H1 (cell line): ENCODE results near the gene GTPBP1. TPM values are rescaled to one million over a fixed set of nuclear protein-coding genes. Genes with fewer than 3 reads are reported as not detected.

Source experiments
- CTCF ChIA-PET: fragments of 300-600 bp; sonication (Branson Sonifier 250); formaldehyde crosslinking; loops from one replicate; lab custom pipeline; 2021; ENCODE audit not compliant: partially characterized antibody; lab: Charles Lee
- POLR2A ChIA-PET: fragments of 300-600 bp; sonication (Branson Sonifier 250); formaldehyde crosslinking; loops from one replicate; lab custom pipeline; 2021; ENCODE audit warnings: inconsistent platforms; ENCODE audit not compliant: partially characterized antibody; lab: Charles Lee
- DNase-seq, 2 experiments: peaks; one replicate each; pipeline versions ENCODE4 v3.0.0 to v3.0.0-alpha.2; 2010 to 2022; ENCODE audit warnings: low spot score in 2 of 2, low read depth in 1 of 2, mixed read lengths in 1 of 2
- FAIRE-seq: peaks from 2 replicates; lab custom pipeline; 2011; peaks lifted over from hg19 to GRCh38; lab: Jason Lieb, UNC
- H2AFZ ChIP-seq: 2 replicates; pipeline ENCODE4 v1.8.1; 2012; ENCODE audit warnings: low read length, inconsistent platforms
- H2AK5ac ChIP-seq: 2 replicates; pipeline ENCODE4 v1.6.1; 2013; ENCODE audit warnings: low read depth, low read length
- H2BK120ac ChIP-seq: replicated peaks from 2 replicates; pipeline ENCODE3; 2013; ENCODE audit warnings: low read depth, low read length, inconsistent platforms
- H2BK12ac ChIP-seq: 2 replicates; pipeline ENCODE4 v1.6.1; 2013; ENCODE audit warnings: low read depth, low read length
- H2BK15ac ChIP-seq: 2 replicates; pipeline ENCODE4 v1.6.1; 2013; ENCODE audit warnings: low read length
- H2BK20ac ChIP-seq: 2 replicates; pipeline ENCODE4 v1.6.1; 2013; ENCODE audit warnings: low read length
- H2BK5ac ChIP-seq: 2 replicates; pipeline ENCODE4 v1.6.1; 2013; ENCODE audit warnings: low read depth, low read length
- H3K14ac ChIP-seq: 2 replicates; pipeline ENCODE4 v1.6.1; 2013; ENCODE audit warnings: inconsistent platforms; ENCODE audit not compliant: insufficient read length
- H3K18ac ChIP-seq: 2 replicates; pipeline ENCODE4 v1.6.1; 2013; ENCODE audit warnings: low read length; ENCODE audit errors: extremely low read depth
- H3K23ac ChIP-seq: 2 replicates; pipeline ENCODE4 v1.6.1; 2013; ENCODE audit warnings: inconsistent platforms; ENCODE audit not compliant: insufficient read length
- H3K23me2 ChIP-seq: 2 replicates; pipeline ENCODE4 v1.6.1; 2013; ENCODE audit warnings: low read depth, low read length
- H3K27ac ChIP-seq: 2 replicates; pipeline ENCODE4 v1.6.1; 2011; ENCODE audit warnings: low read depth, low read length, inconsistent platforms
- H3K27me3 ChIP-seq, 4 experiments: replicated peaks in 1 of 4; 1 replicate in 1 of 4; 2 replicates in 3 of 4; pipeline versions ENCODE4 v1.6.1 to v1.8.1; 2011 to 2013; ENCODE audit warnings: low read length in 3 of 4, mild to moderate bottlenecking in 3 of 4, inconsistent platforms in 2 of 4, mixed read lengths in 2 of 4, moderate library complexity in 1 of 4; ENCODE audit not compliant: control insufficient read depth in 3 of 4, insufficient read depth in 3 of 4; ENCODE audit errors: extremely low read depth in 1 of 4
- H3K36me3 ChIP-seq, 4 experiments: 2 replicates each; pipeline versions ENCODE4 v1.6.1 to v1.8.1; 2011 to 2013; ENCODE audit warnings: mild to moderate bottlenecking in 4 of 4, low read length in 3 of 4, moderate library complexity in 2 of 4, control low read depth in 1 of 4, inconsistent platforms in 1 of 4; ENCODE audit not compliant: insufficient read depth in 4 of 4, control insufficient read depth in 2 of 4
- H3K4ac ChIP-seq: replicated peaks from 2 replicates; pipeline ENCODE3; 2013; ENCODE audit warnings: low read length, low read depth, mixed read lengths, inconsistent platforms; ENCODE audit not compliant: insufficient read length
- H3K4me1 ChIP-seq, 4 experiments: replicated peaks in 1 of 4; 1 replicate in 1 of 4; 2 replicates in 3 of 4; pipeline versions ENCODE4 v1.6.1 to v1.8.1; 2011 to 2013; ENCODE audit warnings: low read length in 3 of 4, inconsistent platforms in 2 of 4, mixed read lengths in 1 of 4; ENCODE audit not compliant: insufficient read depth in 4 of 4, control insufficient read depth in 3 of 4
- H3K4me2 ChIP-seq, 2 experiments: 2 replicates each; pipeline versions ENCODE4 v1.6.1 to v1.8.1; 2011 to 2013; ENCODE audit warnings: low read depth in 2 of 2, low read length in 2 of 2, control low read depth in 1 of 2, inconsistent platforms in 1 of 2, mild to moderate bottlenecking in 1 of 2; ENCODE audit not compliant: insufficient read depth in 1 of 2
- H3K4me3 ChIP-seq, 4 experiments: fragments of 200-600, 300-600 bp in 1 of 4; sonication (generic), shearing (Covaris generic), sonication (Bioruptor Twin) in 1 of 4; 2 replicates each; pipeline versions ENCODE4 v1.5.1 to v1.8.1; 2011 to 2016; ENCODE audit warnings: low read length in 4 of 4, low read depth in 3 of 4, control low read depth in 2 of 4, inconsistent platforms in 2 of 4, mild to moderate bottlenecking in 2 of 4, mixed read lengths in 1 of 4, moderate library complexity in 1 of 4; ENCODE audit not compliant: insufficient read depth in 2 of 4; ENCODE audit errors: extremely low read depth in 1 of 4
- H3K56ac ChIP-seq: replicated peaks from 2 replicates; pipeline ENCODE3; 2013; ENCODE audit warnings: low read depth, mild to moderate bottlenecking, mixed read lengths, low read length, inconsistent platforms; ENCODE audit not compliant: insufficient read length
- H3K79me1 ChIP-seq: 2 replicates; pipeline ENCODE4 v1.6.1; 2013; ENCODE audit warnings: low read depth, low read length, control low read depth
- H3K79me2 ChIP-seq, 2 experiments: 2 replicates each; pipeline versions ENCODE4 v1.6.1 to v1.8.1; 2012 to 2013; ENCODE audit warnings: low read length in 2 of 2, mild to moderate bottlenecking in 2 of 2, inconsistent platforms in 1 of 2; ENCODE audit not compliant: insufficient read depth in 2 of 2, control insufficient read depth in 1 of 2
- H3K9ac ChIP-seq, 4 experiments: replicated peaks in 1 of 4; 1 replicate in 1 of 4; 2 replicates in 3 of 4; pipeline versions ENCODE4 v1.6.1 to v1.8.1; 2011 to 2013; ENCODE audit warnings: low read depth in 3 of 4, low read length in 3 of 4, control low read depth in 2 of 4, mild to moderate bottlenecking in 2 of 4, moderate library complexity in 2 of 4, inconsistent platforms in 1 of 4; ENCODE audit errors: extremely low read depth in 1 of 4
- H3K9me3 ChIP-seq, 2 experiments: 2 replicates each; pipeline versions ENCODE4 v1.6.1 to v1.8.1; 2012 to 2013; ENCODE audit warnings: mild to moderate bottlenecking in 2 of 2, moderate library complexity in 2 of 2, control low read depth in 1 of 2, inconsistent platforms in 1 of 2, low read depth in 1 of 2, low read length in 1 of 2, mixed read lengths in 1 of 2; ENCODE audit not compliant: insufficient read depth in 2 of 2
- H4K20me1 ChIP-seq, 2 experiments: replicated peaks in 1 of 2; 2 replicates each; pipeline versions ENCODE3 to v1.8.1; 2011 to 2013; ENCODE audit warnings: inconsistent platforms in 2 of 2, low read length in 2 of 2, mild to moderate bottlenecking in 1 of 2; ENCODE audit not compliant: insufficient read depth in 2 of 2, control insufficient read depth in 1 of 2
- H4K5ac ChIP-seq: 2 replicates; pipeline ENCODE4 v1.6.1; 2013; ENCODE audit warnings: low read length, low read depth, mixed read lengths, inconsistent platforms; ENCODE audit not compliant: insufficient read length
- H4K8ac ChIP-seq: 2 replicates; pipeline ENCODE4 v1.8.0; 2013; ENCODE audit warnings: mild to moderate bottlenecking, moderate library complexity, low read length, inconsistent platforms; ENCODE audit not compliant: insufficient read depth; ENCODE audit errors: extremely low read depth
- H4K91ac ChIP-seq: replicated peaks from 2 replicates; pipeline ENCODE3; 2013; ENCODE audit warnings: low read length, mixed read lengths, inconsistent platforms; ENCODE audit not compliant: insufficient read length
- BACH1 ChIP-seq: IDR thresholded peaks from 2 replicates; pipeline ENCODE4 v1.6.1; 2012; ENCODE audit warnings: low read length, improper control_type of control experiment
- CBX8 ChIP-seq: fragments of 300-800, 300-1000 bp; sonication (generic); IDR thresholded peaks from 2 replicates; pipeline ENCODE4 v1.7.1; 2016; ENCODE audit warnings: low read depth, low read length, borderline replicate concordance
- GABPA ChIP-seq: IDR thresholded peaks from 2 replicates; pipeline ENCODE4 v1.6.1; 2011; ENCODE audit warnings: mild to moderate bottlenecking, low read length, moderate library complexity, borderline replicate concordance; ENCODE audit not compliant: insufficient read depth
- HDAC2 ChIP-seq, 2 experiments: fragments of 300-600 bp in 1 of 2; sonication (generic) in 1 of 2; IDR thresholded peaks; 2 replicates each; pipeline ENCODE4 v1.6.1; 2011 to 2012; ENCODE audit warnings: low read depth in 2 of 2, low read length in 2 of 2, mild to moderate bottlenecking in 2 of 2, moderate library complexity in 2 of 2, borderline replicate concordance in 1 of 2, inconsistent platforms in 1 of 2
- KDM4A ChIP-seq: IDR thresholded peaks from one replicate; pipeline ENCODE4 v1.7.1; 2012; ENCODE audit warnings: low read depth, mild to moderate bottlenecking, moderate library complexity, low read length, inconsistent platforms; ENCODE audit not compliant: severe bottlenecking
- MAFK ChIP-seq: IDR thresholded peaks from 2 replicates; pipeline ENCODE4 v1.6.1; 2012; ENCODE audit warnings: low read depth, mild to moderate bottlenecking, improper control_type of control experiment, low read length
- NRF1 ChIP-seq: IDR thresholded peaks from 2 replicates; pipeline ENCODE4 v1.6.1; 2011; ENCODE audit warnings: mild to moderate bottlenecking, low read depth, low read length, improper control_type of control experiment
- POLR2A ChIP-seq, 2 experiments: IDR thresholded peaks; 1 replicate in 1 of 2; 2 replicates in 1 of 2; pipeline ENCODE4 v1.6.1; 2011; ENCODE audit warnings: low read depth in 2 of 2, low read length in 2 of 2, mild to moderate bottlenecking in 2 of 2; ENCODE audit errors: control extremely low read depth in 1 of 2
- POU5F1 ChIP-seq: IDR thresholded peaks from 2 replicates; pipeline ENCODE4 v1.6.1; 2011; ENCODE audit warnings: low read depth, mild to moderate bottlenecking, low read length, moderate library complexity
- RXRA ChIP-seq: IDR thresholded peaks from 2 replicates; pipeline ENCODE4 v1.6.1; 2011; ENCODE audit warnings: low read depth, mild to moderate bottlenecking, low read length, moderate library complexity; ENCODE audit not compliant: insufficient read depth
- SP1 ChIP-seq: IDR thresholded peaks from 2 replicates; pipeline ENCODE4 v1.6.1; 2011; ENCODE audit warnings: low read depth, low read length
- SRF ChIP-seq: IDR thresholded peaks from 2 replicates; pipeline ENCODE4 v1.6.1; 2011; ENCODE audit warnings: mild to moderate bottlenecking, low read depth, low read length, moderate library complexity
- TBP ChIP-seq: IDR thresholded peaks from 2 replicates; pipeline ENCODE4 v1.6.1; 2011; ENCODE audit warnings: low read depth, low read length, improper control_type of control experiment
- TEAD4 ChIP-seq: IDR thresholded peaks from 2 replicates; pipeline ENCODE4 v1.6.1; 2012; ENCODE audit warnings: low read depth, low read length, inconsistent platforms, mixed read lengths
- WGBS, 2 experiments: shearing (Covaris generic) in 1 of 2; methylation state at CpG; one replicate each; pipeline versions ENCODE4 v1.1.6 to v1.1.7; 2013 to 2015; ENCODE audit warnings: low lambda C conversion rate in 2 of 2, mixed read lengths in 2 of 2, inconsistent platforms in 1 of 2, low coverage in 1 of 2, missing lambda C conversion rate in 1 of 2; ENCODE audit not compliant: insufficient replicate concordance in 2 of 2, insufficient coverage in 1 of 2, insufficient read length in 1 of 2; ENCODE audit errors: extremely low coverage in 1 of 2, missing lambda C conversion rate in 1 of 2; 5-methylcytosine and 5-hydroxymethylcytosine counted together
- polyA plus RNA-seq, 7 experiments: library from polyadenylated mRNA; depleted of rRNA in 3 of 7; stranded (reverse) in 5 of 7; unstranded in 2 of 7; fragments of >200 nt in 5 of 7; fragments of 200-250 nt in 2 of 7; gene quantifications; 1 replicate in 5 of 7; 2 replicates in 1 of 7; 4 replicates in 1 of 7; pipeline versions ENCODE4 v1.2.1 to v1.2.3, GENCODE V29; 2011 to 2013; ENCODE audit warnings: missing spikeins in 2 of 7, mixed read lengths in 2 of 7
- total RNA-seq: library from RNA; stranded (reverse); fragmentation: NEBNext Ultra II Directional; extraction: Animal tissue kit (Norgen Biotek cat#: 25700); gene quantifications from 2 replicates; pipeline ENCODE4 v1.2.1, GENCODE V29; 2021
- TF ChIP-seq, protein P1 (sequence below): IDR thresholded peaks from 2 replicates; pipeline ENCODE4 v1.6.1; 2012; ENCODE audit warnings: inconsistent platforms

GTPBP1 gene
- total and polyA plus RNA-seq, 2 of the 8 experiments (the other 6 are each of a cell fraction or from before 2014, with no cell fraction given): 53.1 to 91.8 TPM

DNA sequence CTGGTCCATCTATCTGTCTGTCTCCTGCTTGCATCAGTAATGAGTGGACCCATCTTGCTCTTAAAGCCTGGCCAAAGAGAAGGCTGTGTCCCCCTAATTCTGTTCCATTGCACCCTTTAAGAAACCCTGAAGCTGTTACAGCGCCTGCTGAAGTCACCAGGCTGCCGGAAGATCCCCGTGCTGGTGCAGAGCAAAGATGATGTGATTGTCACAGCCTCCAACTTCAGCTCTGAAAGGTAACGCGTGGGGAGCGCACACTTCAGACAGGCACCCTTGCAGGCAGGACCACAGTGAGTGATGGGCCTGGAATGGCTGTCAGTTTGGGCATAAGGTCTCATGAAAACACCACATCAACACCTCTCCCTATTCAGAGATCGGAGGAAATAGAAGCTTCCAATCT, 18.4 kb downstream of the GTPBP1 start:
- Histone ChIP-seq H3K56ac (no peak overlapping the region), H3K14ac (no peak overlapping the region), H2BK120ac (no peak overlapping the region), H3K18ac (no peak overlapping the region), H2BK12ac (no peak overlapping the region), H3K9me3 (no peaks in the 10 kb centered on the region), H2BK5ac (no peak overlapping the region), H3K79me1 (no peaks in the 10 kb centered on the region), H3K36me3 (peaks cover 21 to 81% (median 64%) of the 10 kb centered on the region in 4 experiments), H4K5ac (no peak overlapping the region), H3K4me3 (no peak overlapping the region), H4K8ac (no peak overlapping the region), H4K20me1 (peaks cover 7 to 16% of the 10 kb centered on the region in 2 experiments), H3K27ac (no peak overlapping the region), H2AFZ (no peak overlapping the region), H3K79me2 (no peaks in the 10 kb centered on the region), H3K27me3 (no peaks in the 10 kb centered on the region), H3K4me1 (no peaks in the 10 kb centered on the region), H2AK5ac (no peak overlapping the region), H2BK20ac (no peak overlapping the region), H3K23me2 (no peaks in the 10 kb centered on the region), H2BK15ac (no peak overlapping the region), H3K9ac (no peak overlapping the region), H3K23ac (no peak overlapping the region), H3K4ac (no peak overlapping the region), H3K4me2 (no peak overlapping the region), H4K91ac (no peak overlapping the region)
- POLR2A ChIA-PET: interaction anchor here (0.6 to 2.2 kb wide), 5 partner anchors 9 to 60 kb away, joined by 3 to 9 read pairs (median 3); partner anchors contain the start of gene GTPBP1
- DNase-seq (no peak), FAIRE-seq (no peak)
- 95% methylated on average over 7 of the region's 7 CpGs; no CpG with 5 or more reads in 1 of the 2 experiments for WGBS, 2 experiments
- CTCF ChIA-PET: interaction anchor here (0.9 to 10.8 kb wide), 19 partner anchors 9 to 410 kb away, joined by 3 to 116 read pairs (median 6); partner anchors contain the start of gene GTPBP1
- TF ChIP-seq HDAC2 (IDR thresholded peaks at IDR 0.05; ENCODE audit: borderline replicate concordance in 1 of 2, low read depth in 2 of 2, low read length in 2 of 2): no peak
- TF ChIP-seq NRF1: no peak
- no peak for TF ChIP-seq MAFK
- TF ChIP-seq POLR2A (IDR thresholded peaks at IDR 0.05; ENCODE audit: control extremely low read depth in 1 of 2, low read depth in 2 of 2, low read length in 2 of 2): no peak
- no peak for TF ChIP-seq TEAD4
- no peak for TF ChIP-seq CBX8
- TF ChIP-seq BACH1: no peak
- TF ChIP-seq POU5F1: no peak
- TF ChIP-seq KDM4A: no peak
- TF ChIP-seq GABPA: no peak
- TF ChIP-seq SP1: no peak
- TF ChIP-seq RXRA: no peak
- TF ChIP-seq TBP: no peak
- TF ChIP-seq SRF: no peak
- TF ChIP-seq, protein P1, sequence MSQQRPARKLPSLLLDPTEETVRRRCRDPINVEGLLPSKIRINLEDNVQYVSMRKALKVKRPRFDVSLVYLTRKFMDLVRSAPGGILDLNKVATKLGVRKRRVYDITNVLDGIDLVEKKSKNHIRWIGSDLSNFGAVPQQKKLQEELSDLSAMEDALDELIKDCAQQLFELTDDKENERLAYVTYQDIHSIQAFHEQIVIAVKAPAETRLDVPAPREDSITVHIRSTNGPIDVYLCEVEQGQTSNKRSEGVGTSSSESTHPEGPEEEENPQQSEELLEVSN: no peak
